NT2/D1 (cell line): ENCODE measurements around the gene NAT9.

Experiments
- YY1 ChIP-seq: IDR thresholded peaks from 2 replicates; pipeline ENCODE4 v1.6.1; 2011; ENCODE audit not compliant: insufficient read length, insufficient read depth
- ZNF274 ChIP-seq: IDR thresholded peaks from 2 replicates; pipeline ENCODE4 v1.6.1; 2011; ENCODE audit warnings: mild to moderate bottlenecking, low read depth, low read length

GRCh38 chr17:74750327-74751069 lies 25.6 kb downstream of the NAT9 start:
- no peak for TF ChIP-seq ZNF274
- no peak for TF ChIP-seq YY1
